Coronary artery (tissue), 2 donors: ENCODE measurements around the gene DNAJB6.

Source experiments
- DNase-seq: peaks from one replicate; pipeline ENCODE4 v3.0.0-alpha.2; 2017; ENCODE audit warnings: low spot score
- H3K27ac ChIP-seq, 2 donors: fragments of 200-600 bp; sonication (generic); one replicate each; pipeline ENCODE4 v1.5.1; 2016 to 2019
- H3K4me3 ChIP-seq: fragments of 200-600 bp; sonication (generic); 2 replicates; pipeline ENCODE4 v1.5.1; 2016; ENCODE audit warnings: mild to moderate bottlenecking, moderate library complexity
- CTCF ChIP-seq: fragments of 200-600 bp; sonication (generic); IDR thresholded peaks from one replicate; pipeline ENCODE4 v1.5.1; 2019; ENCODE audit warnings: antibody characterized with exemption

Gene DNAJB6

DNA sequence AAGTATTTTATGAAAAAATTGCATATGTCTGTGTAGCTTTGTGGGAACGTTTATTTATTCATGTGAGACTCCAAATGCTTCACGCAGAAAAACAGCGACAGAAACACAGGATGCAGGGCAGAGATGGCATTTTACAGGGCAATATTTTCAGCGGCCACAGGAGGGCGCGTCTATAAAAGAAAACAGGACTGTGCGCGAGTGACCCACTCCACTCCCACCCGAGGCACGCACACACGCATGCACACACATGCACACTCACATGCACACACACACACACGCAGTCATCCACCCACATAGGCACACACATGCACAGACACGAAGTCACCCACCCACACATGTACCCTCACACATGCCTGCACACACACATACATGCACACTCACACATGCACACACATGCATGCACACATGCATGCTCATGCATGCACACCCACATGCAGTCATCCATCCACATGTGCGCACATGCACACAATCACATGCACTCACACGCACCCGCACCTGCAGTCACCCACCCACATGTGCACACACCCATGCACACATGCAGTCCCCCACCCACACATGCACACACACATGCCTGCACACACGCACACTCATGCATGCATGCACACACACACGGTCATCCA lies 96.3 kb downstream of the DNAJB6 start:
- peak; percentile 48 for TF ChIP-seq CTCF
- Histone ChIP-seq H3K27ac (no peak overlapping the region), H3K4me3 (peak overlapping the region; percentile 55)
- no peak for DNase-seq

DNA sequence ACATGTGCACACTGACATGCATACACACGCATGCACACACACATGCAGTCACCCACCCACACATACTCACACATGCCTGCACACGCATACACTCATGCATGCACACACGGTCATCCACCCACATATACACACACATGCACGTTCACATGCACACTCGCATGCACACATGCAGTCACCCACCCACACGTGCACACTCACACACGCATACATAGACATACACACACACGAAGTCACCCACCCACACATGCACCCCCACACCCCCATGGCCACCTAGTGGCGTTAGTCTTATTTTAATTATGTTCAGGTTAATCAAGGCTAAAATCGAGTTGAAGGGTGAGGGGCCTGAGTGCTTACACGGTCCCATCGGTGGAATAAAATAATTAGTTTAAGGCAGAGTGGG lies 96.8 kb downstream of the DNAJB6 start:
- H3K27ac ChIP-seq = no peak overlapping the region
- no peak overlapping the region for H3K4me3 ChIP-seq
- DNase-seq = no peak
- no peak for TF ChIP-seq CTCF

DNA sequence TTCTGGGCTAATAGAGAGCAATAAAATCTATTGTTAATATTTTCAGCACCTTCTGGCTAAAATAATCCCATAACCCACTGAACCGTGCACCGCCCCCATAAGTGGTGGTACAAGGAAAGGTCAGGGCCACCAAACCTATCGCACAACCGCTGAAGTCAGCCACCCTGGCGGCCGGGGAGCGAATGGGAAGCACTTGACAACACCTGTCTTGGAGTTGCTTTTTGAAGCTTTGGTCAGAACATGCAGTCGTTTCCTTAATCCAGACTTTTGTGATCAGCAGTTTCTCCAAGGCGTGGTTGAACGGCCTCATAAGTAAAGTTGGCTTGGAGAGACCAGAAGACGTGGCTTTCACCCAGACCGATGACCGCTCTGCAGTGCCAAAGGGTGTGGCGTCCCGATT lies 97.4 kb downstream of the DNAJB6 start:
- no peak overlapping the region for H3K27ac ChIP-seq
- TF ChIP-seq CTCF = no peak
- no peak for DNase-seq
- no peak overlapping the region for H3K4me3 ChIP-seq

DNA sequence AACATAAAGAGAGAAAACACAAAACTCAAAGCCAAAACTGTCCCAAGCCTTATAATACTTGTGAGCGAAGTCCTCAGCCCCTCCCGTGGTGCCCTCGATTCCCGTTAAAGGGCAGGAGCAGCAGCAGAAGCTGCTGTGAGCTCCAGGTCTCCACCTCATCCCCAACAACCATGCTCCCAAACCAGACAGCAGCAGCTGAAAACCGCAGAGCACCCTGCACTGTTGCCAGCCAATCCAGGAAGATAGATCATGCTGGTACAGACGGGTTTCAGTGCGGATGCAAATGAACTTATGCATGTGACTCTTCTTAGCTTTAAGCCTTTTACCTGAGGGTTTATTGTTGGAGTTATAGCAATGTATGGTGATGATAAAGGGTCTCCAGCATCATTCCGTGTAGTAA lies 97.9 kb downstream of the DNAJB6 start:
- DNase-seq = no peak
- no peak overlapping the region for H3K4me3 ChIP-seq
- TF ChIP-seq CTCF = no peak
- no peak overlapping the region for H3K27ac ChIP-seq

DNA sequence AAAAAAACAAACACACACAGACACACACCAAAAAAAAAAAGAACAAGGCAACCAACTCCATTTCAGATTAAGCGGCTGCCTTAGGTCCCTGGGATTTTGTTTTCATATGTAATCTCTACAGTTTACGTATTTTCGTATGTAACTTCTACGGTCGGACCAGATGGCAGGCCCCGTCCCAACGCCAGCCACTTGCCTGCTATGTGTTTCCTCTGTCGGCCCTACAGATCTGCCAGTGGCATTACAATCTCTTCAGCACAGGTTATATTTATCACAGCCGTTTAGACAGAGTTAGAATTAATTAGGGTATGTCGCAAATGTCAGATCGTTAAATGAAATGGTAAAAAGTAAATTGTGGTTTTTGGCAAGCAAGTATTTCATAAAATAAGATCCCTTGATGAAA lies 99.3 kb downstream of the DNAJB6 start:
- Histone ChIP-seq H3K27ac (no peak overlapping the region), H3K4me3 (no peak overlapping the region)
- no peak for TF ChIP-seq CTCF
- DNase-seq = no peak

- H3K4me3 ChIP-seq = no peak overlapping the region
- DNase-seq = no peak
- H3K27ac ChIP-seq = no peak overlapping the region
- no peak for TF ChIP-seq CTCF
Observed at GRCh38 chr7:157436763-157437480, 100.1 kb downstream of the DNAJB6 start.

- Histone ChIP-seq H3K27ac (no peak overlapping the region), H3K4me3 (no peak overlapping the region)
- DNase-seq = no peak
- no peak for TF ChIP-seq CTCF
Observed at GRCh38 chr7:157437519-157438061, 100.8 kb downstream of the DNAJB6 start.
